ENCODE results near the gene NPY. TPM values are rescaled to one million over a fixed set of nuclear protein-coding genes. Genes with fewer than 3 reads are reported as not detected.

The NPY gene
- total and polyA plus RNA-seq, 2 of the 8 experiments (the other 6 are each of a cell fraction or from before 2014, with no cell fraction given): 1.2 to 1.7 TPM

DNA sequence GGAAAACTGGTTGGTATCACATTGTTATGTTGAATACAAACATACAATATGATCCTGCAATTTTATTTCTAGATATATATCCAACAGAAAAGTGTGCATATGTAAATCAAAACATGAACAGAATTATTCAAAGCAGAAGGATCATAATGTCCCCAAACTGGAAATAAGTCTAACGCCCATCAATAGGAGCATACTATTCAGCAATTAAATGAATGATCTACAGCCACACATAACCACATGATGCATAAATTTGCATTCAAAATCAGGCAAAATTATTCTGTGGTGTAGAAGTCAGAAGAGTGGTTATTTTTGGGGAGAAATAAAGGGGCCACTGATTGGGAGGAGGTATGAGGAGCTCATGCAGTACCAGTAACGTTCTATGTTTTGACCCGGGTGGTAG is 28.6 kb downstream of the NPY start:
- Histone ChIP-seq H2BK120ac (replicated peaks; ENCODE audit: low read depth, low read length) (no peak overlapping the region), H2BK5ac (ENCODE audit: low read depth, low read length) (no peak overlapping the region), H3K18ac (ENCODE audit: extremely low read depth, low read length) (no peak overlapping the region), H3K23ac (ENCODE audit: insufficient read length) (no peak overlapping the region), H4K91ac (replicated peaks; ENCODE audit: insufficient read length, low read length) (no peak overlapping the region), H3K4ac (replicated peaks; ENCODE audit: insufficient read length, low read depth, low read length) (no peak overlapping the region), H2AK5ac (ENCODE audit: low read depth, low read length) (no peak overlapping the region), H3K27ac (ENCODE audit: low read depth, low read length) (no peak overlapping the region), H2BK20ac (ENCODE audit: low read length) (no peak overlapping the region), H3K23me2 (ENCODE audit: low read depth, low read length) (no peaks in the 10 kb centered on the region), H3K4me3 (ENCODE audit: extremely low read depth in 1 of 4, insufficient read depth in 2 of 4, low read depth in 3 of 4, low read length in 4 of 4) (no peak overlapping the region), H3K14ac (ENCODE audit: insufficient read length) (no peak overlapping the region), H4K20me1 (replicated peaks in 1 of 2; ENCODE audit: control insufficient read depth in 1 of 2, insufficient read depth in 2 of 2, low read length in 2 of 2) (peaks cover 0 to 1% of the 10 kb centered on the region in 2 experiments), H3K4me1 (replicated peaks in 1 of 4; ENCODE audit: control insufficient read depth in 3 of 4, insufficient read depth in 4 of 4, low read length in 3 of 4) (peaks cover 0 to 5% (median 2%) of the 10 kb centered on the region in 4 experiments; a peak in 2 of 7 replicates), H2BK15ac (ENCODE audit: low read length) (no peak overlapping the region), H3K79me1 (ENCODE audit: low read depth, low read length) (no peaks in the 10 kb centered on the region), H3K27me3 (replicated peaks in 1 of 4; ENCODE audit: control insufficient read depth in 3 of 4, extremely low read depth in 1 of 4, insufficient read depth in 3 of 4, low read length in 3 of 4) (no peaks in the 10 kb centered on the region), H2AFZ (ENCODE audit: low read length) (no peak overlapping the region), H3K36me3 (ENCODE audit: control insufficient read depth in 2 of 4, insufficient read depth in 4 of 4, low read length in 3 of 4) (no peaks in the 10 kb centered on the region), H3K79me2 (ENCODE audit: control insufficient read depth in 1 of 2, insufficient read depth in 2 of 2, low read length in 2 of 2) (no peaks in the 10 kb centered on the region), H3K4me2 (ENCODE audit: insufficient read depth in 1 of 2, low read depth in 2 of 2, low read length in 2 of 2) (no peak overlapping the region), H4K5ac (ENCODE audit: insufficient read length, low read depth, low read length) (no peak overlapping the region), H3K9ac (replicated peaks in 1 of 4; ENCODE audit: extremely low read depth in 1 of 4, low read depth in 3 of 4, low read length in 3 of 4) (no peak overlapping the region), H4K8ac (ENCODE audit: extremely low read depth, insufficient read depth, low read length) (no peak overlapping the region), H2BK12ac (ENCODE audit: low read depth, low read length) (no peak overlapping the region), H3K56ac (replicated peaks; ENCODE audit: insufficient read length, low read depth, low read length) (no peak overlapping the region), H3K9me3 (ENCODE audit: insufficient read depth in 2 of 2, low read depth in 1 of 2, low read length in 1 of 2) (no peaks in the 10 kb centered on the region)
- TF ChIP-seq JUN (IDR thresholded peaks at IDR 0.05; ENCODE audit: low read depth, low read length) (no peak), POLR2A (IDR thresholded peaks at IDR 0.05; ENCODE audit: control extremely low read depth in 1 of 2, low read depth in 2 of 2, low read length in 2 of 2) (no peak), SIRT6 (IDR thresholded peaks at IDR 0.05; ENCODE audit: low read length) (no peak), TAF1 (IDR thresholded peaks at IDR 0.05; ENCODE audit: low read depth, low read length) (no peak), CBX8 (IDR thresholded peaks at IDR 0.05; ENCODE audit: borderline replicate concordance, low read depth, low read length) (no peak)
- ChIA-PET CTCF (ENCODE audit: partially characterized antibody) (interaction anchor here (0.7 to 1.7 kb wide), 5 partner anchors 10 to 410 kb away, joined by 3 to 5 read pairs (median 4); no protein-coding TSS in a partner anchor), POLR2A (ENCODE audit: partially characterized antibody) (interaction anchor here (0.6 to 2.6 kb wide), 3 partner anchors 44 to 97 kb away, joined by 3 to 9 read pairs (median 4); no protein-coding TSS in a partner anchor)
- 96% methylated on average over 3 of the region's 3 CpGs; no CpG with 5 or more reads in 1 of the 2 experiments for WGBS, 2 experiments (ENCODE audit: extremely low coverage in 1 of 2, insufficient coverage in 1 of 2, insufficient read length in 1 of 2, insufficient replicate concordance in 2 of 2, low coverage in 1 of 2, low lambda C conversion rate in 2 of 2, missing lambda C conversion rate in 1 of 2)
- no peak for DNase-seq (ENCODE audit: low read depth in 1 of 2, low spot score in 2 of 2)
- FAIRE-seq: no peak

All from H1 (cell line).